ENCODE data around the gene CACNA1G.

GRCh38 chr17:50581316-50581715, 20.8 kb downstream of the CACNA1G start:
- TF ChIP-seq CTCF (IDR thresholded peaks at IDR 0.05) (no peak), POLR2A (IDR thresholded peaks at IDR 0.05) (no peak)

All from esophagus squamous epithelium (tissue), 4 donors.